ENCODE measurements around the gene MCEMP1. TPM values are rescaled to one million over a fixed set of nuclear protein-coding genes. Genes with fewer than 3 reads are reported as not detected.

Gene MCEMP1
- total and polyA plus RNA-seq, 2 of the 13 experiments (the other 11 are each of a cell fraction or from before 2014, with no cell fraction given): not detected

DNA sequence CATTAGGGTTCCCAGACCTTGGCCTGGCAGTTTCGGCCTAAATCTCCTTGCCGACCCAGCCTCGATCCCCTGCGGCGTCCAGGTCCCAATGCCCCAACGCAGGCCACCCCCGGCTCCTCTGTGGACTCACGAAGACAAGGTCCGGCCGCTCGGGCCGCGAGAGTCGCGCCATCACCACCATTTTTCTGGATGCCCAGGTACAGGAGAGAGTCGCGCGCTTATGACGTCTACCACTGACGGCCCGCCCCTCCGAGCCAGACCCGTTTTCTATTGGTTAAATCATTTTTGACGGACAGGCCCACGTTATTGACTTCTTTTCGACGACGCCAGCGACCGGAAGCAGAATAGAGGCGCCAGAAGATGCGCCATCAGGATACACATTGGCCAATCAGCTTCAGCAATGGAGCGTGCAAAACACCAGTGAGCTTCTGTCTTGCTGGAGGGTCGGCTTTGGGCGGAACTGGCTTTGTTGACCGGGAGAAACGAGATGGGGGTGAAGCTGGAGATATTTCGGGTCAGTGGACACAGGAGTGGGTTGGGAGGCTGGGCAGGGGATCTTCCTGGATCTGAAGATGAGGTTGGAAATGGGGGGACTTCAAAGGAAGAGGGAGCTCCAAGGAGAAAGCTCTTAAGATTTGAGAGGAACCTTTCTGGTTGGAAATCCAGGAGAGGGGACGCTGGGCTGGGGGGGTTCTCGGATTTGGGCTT, 47.4 kb upstream of the MCEMP1 start, which contains the start of the genes PET100 and XAB2 (continued):
- TF ChIP-seq, protein P1, sequence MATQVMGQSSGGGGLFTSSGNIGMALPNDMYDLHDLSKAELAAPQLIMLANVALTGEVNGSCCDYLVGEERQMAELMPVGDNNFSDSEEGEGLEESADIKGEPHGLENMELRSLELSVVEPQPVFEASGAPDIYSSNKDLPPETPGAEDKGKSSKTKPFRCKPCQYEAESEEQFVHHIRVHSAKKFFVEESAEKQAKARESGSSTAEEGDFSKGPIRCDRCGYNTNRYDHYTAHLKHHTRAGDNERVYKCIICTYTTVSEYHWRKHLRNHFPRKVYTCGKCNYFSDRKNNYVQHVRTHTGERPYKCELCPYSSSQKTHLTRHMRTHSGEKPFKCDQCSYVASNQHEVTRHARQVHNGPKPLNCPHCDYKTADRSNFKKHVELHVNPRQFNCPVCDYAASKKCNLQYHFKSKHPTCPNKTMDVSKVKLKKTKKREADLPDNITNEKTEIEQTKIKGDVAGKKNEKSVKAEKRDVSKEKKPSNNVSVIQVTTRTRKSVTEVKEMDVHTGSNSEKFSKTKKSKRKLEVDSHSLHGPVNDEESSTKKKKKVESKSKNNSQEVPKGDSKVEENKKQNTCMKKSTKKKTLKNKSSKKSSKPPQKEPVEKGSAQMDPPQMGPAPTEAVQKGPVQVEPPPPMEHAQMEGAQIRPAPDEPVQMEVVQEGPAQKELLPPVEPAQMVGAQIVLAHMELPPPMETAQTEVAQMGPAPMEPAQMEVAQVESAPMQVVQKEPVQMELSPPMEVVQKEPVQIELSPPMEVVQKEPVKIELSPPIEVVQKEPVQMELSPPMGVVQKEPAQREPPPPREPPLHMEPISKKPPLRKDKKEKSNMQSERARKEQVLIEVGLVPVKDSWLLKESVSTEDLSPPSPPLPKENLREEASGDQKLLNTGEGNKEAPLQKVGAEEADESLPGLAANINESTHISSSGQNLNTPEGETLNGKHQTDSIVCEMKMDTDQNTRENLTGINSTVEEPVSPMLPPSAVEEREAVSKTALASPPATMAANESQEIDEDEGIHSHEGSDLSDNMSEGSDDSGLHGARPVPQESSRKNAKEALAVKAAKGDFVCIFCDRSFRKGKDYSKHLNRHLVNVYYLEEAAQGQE (IDR thresholded peaks at IDR 0.05; ENCODE audit: borderline replicate concordance in 1 of 2, low read depth in 1 of 2, low read length in 2 of 2): no peak
- TF ChIP-seq ZNF138 (CRISPR knock-in tag; IDR thresholded peaks at IDR 0.05; ENCODE audit: low read depth) (no peak), ZNF121 (CRISPR knock-in tag; IDR thresholded peaks at IDR 0.05) (no peak), ZNF792 (CRISPR knock-in tag; IDR thresholded peaks at IDR 0.05) (no peak), SP1 (IDR thresholded peaks at IDR 0.05) (no peak), SP1 (CRISPR knock-in tag; IDR thresholded peaks at IDR 0.05) (no peak; the same call in none of the 2 replicates), JUNB (CRISPR knock-in tag; IDR thresholded peaks at IDR 0.05; ENCODE audit: borderline replicate concordance) (no peak), NFE2L2 (IDR thresholded peaks at IDR 0.05; ENCODE audit: low read length) (no peak), ZNF616 (CRISPR knock-in tag; IDR thresholded peaks at IDR 0.05; ENCODE audit: low read depth) (no peak), ZSCAN21 (CRISPR knock-in tag; IDR thresholded peaks at IDR 0.05; ENCODE audit: borderline replicate concordance) (no peak)
- TF ChIP-seq, protein P2, sequence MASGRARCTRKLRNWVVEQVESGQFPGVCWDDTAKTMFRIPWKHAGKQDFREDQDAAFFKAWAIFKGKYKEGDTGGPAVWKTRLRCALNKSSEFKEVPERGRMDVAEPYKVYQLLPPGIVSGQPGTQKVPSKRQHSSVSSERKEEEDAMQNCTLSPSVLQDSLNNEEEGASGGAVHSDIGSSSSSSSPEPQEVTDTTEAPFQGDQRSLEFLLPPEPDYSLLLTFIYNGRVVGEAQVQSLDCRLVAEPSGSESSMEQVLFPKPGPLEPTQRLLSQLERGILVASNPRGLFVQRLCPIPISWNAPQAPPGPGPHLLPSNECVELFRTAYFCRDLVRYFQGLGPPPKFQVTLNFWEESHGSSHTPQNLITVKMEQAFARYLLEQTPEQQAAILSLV (CRISPR knock-in tag; IDR thresholded peaks at IDR 0.05; ENCODE audit: borderline replicate concordance): no peak
- TF ChIP-seq, protein P3, sequence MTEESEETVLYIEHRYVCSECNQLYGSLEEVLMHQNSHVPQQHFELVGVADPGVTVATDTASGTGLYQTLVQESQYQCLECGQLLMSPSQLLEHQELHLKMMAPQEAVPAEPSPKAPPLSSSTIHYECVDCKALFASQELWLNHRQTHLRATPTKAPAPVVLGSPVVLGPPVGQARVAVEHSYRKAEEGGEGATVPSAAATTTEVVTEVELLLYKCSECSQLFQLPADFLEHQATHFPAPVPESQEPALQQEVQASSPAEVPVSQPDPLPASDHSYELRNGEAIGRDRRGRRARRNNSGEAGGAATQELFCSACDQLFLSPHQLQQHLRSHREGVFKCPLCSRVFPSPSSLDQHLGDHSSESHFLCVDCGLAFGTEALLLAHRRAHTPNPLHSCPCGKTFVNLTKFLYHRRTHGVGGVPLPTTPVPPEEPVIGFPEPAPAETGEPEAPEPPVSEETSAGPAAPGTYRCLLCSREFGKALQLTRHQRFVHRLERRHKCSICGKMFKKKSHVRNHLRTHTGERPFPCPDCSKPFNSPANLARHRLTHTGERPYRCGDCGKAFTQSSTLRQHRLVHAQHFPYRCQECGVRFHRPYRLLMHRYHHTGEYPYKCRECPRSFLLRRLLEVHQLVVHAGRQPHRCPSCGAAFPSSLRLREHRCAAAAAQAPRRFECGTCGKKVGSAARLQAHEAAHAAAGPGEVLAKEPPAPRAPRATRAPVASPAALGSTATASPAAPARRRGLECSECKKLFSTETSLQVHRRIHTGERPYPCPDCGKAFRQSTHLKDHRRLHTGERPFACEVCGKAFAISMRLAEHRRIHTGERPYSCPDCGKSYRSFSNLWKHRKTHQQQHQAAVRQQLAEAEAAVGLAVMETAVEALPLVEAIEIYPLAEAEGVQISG (CRISPR knock-in tag; IDR thresholded peaks at IDR 0.05): peak; percentile 86
- TF ChIP-seq, protein P4, sequence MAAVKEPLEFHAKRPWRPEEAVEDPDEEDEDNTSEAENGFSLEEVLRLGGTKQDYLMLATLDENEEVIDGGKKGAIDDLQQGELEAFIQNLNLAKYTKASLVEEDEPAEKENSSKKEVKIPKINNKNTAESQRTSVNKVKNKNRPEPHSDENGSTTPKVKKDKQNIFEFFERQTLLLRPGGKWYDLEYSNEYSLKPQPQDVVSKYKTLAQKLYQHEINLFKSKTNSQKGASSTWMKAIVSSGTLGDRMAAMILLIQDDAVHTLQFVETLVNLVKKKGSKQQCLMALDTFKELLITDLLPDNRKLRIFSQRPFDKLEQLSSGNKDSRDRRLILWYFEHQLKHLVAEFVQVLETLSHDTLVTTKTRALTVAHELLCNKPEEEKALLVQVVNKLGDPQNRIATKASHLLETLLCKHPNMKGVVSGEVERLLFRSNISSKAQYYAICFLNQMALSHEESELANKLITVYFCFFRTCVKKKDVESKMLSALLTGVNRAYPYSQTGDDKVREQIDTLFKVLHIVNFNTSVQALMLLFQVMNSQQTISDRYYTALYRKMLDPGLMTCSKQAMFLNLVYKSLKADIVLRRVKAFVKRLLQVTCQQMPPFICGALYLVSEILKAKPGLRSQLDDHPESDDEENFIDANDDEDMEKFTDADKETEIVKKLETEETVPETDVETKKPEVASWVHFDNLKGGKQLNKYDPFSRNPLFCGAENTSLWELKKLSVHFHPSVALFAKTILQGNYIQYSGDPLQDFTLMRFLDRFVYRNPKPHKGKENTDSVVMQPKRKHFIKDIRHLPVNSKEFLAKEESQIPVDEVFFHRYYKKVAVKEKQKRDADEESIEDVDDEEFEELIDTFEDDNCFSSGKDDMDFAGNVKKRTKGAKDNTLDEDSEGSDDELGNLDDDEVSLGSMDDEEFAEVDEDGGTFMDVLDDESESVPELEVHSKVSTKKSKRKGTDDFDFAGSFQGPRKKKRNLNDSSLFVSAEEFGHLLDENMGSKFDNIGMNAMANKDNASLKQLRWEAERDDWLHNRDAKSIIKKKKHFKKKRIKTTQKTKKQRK (IDR thresholded peaks at IDR 0.05; ENCODE audit: low read length): no peak
- TF ChIP-seq, protein P5, sequence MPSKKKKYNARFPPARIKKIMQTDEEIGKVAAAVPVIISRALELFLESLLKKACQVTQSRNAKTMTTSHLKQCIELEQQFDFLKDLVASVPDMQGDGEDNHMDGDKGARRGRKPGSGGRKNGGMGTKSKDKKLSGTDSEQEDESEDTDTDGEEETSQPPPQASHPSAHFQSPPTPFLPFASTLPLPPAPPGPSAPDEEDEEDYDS (CRISPR knock-in tag; IDR thresholded peaks at IDR 0.05): no peak; the same call in 1 of the 2 replicates
- TF ChIP-seq, protein P6, sequence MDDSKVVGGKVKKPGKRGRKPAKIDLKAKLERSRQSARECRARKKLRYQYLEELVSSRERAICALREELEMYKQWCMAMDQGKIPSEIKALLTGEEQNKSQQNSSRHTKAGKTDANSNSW (CRISPR knock-in tag; IDR thresholded peaks at IDR 0.05; ENCODE audit: borderline replicate concordance): no peak
- TF ChIP-seq, protein P7, sequence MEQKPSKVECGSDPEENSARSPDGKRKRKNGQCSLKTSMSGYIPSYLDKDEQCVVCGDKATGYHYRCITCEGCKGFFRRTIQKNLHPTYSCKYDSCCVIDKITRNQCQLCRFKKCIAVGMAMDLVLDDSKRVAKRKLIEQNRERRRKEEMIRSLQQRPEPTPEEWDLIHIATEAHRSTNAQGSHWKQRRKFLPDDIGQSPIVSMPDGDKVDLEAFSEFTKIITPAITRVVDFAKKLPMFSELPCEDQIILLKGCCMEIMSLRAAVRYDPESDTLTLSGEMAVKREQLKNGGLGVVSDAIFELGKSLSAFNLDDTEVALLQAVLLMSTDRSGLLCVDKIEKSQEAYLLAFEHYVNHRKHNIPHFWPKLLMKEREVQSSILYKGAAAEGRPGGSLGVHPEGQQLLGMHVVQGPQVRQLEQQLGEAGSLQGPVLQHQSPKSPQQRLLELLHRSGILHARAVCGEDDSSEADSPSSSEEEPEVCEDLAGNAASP (CRISPR knock-in tag; IDR thresholded peaks at IDR 0.05; ENCODE audit: borderline replicate concordance): no peak

Data from HepG2 (cell line).